Mesenchymal stem cell (in vitro differentiated cells and primary cell): ENCODE data around the gene DYRK2.

Source experiments
- DNase-seq: peaks from one replicate; pipeline ENCODE4 v3.0.0-alpha.2; 2013
- H2AFZ ChIP-seq: one replicate; pipeline ENCODE4 v1.6.1; 2013; ENCODE audit warnings: low read depth, mild to moderate bottlenecking, control low read depth, inconsistent platforms, low read length, moderate library complexity
- H2AK5ac ChIP-seq: 2 replicates; pipeline ENCODE4 v1.6.1; 2013; ENCODE audit warnings: low read length, moderate library complexity, mild to moderate bottlenecking, inconsistent platforms; ENCODE audit not compliant: severe bottlenecking
- H2BK120ac ChIP-seq: one replicate; pipeline ENCODE4 v1.6.1; 2013; ENCODE audit warnings: low read depth, mild to moderate bottlenecking, inconsistent platforms, low read length, moderate library complexity
- H2BK12ac ChIP-seq, 2 experiments: one replicate each; pipeline ENCODE4 v1.6.1; 2013; ENCODE audit warnings: inconsistent platforms in 2 of 2, low read length in 2 of 2, mild to moderate bottlenecking in 2 of 2, moderate library complexity in 2 of 2, control low read depth in 1 of 2
- H2BK15ac ChIP-seq: one replicate; pipeline ENCODE4 v1.6.1; 2013; ENCODE audit warnings: mild to moderate bottlenecking, low read depth, inconsistent platforms; ENCODE audit not compliant: poor library complexity, severe bottlenecking
- H2BK5ac ChIP-seq: 2 replicates; pipeline ENCODE4 v1.6.1; 2013; ENCODE audit warnings: low read depth, mild to moderate bottlenecking, low read length, control low read depth, inconsistent platforms; ENCODE audit not compliant: poor library complexity, severe bottlenecking
- H3K14ac ChIP-seq, 2 experiments: one replicate each; pipeline ENCODE4 v1.6.1; 2013; ENCODE audit warnings: inconsistent platforms in 2 of 2, low read length in 2 of 2, control low read depth in 1 of 2, mild to moderate bottlenecking in 1 of 2, moderate library complexity in 1 of 2
- H3K18ac ChIP-seq, 2 experiments: one replicate each; pipeline ENCODE4 v1.6.1; 2013; ENCODE audit warnings: inconsistent platforms in 2 of 2, low read length in 2 of 2, control low read depth in 1 of 2, low read depth in 1 of 2, mild to moderate bottlenecking in 1 of 2
- H3K23ac ChIP-seq, 2 experiments: one replicate each; pipeline ENCODE4 v1.6.1; 2013; ENCODE audit warnings: inconsistent platforms in 2 of 2, low read length in 2 of 2, mild to moderate bottlenecking in 2 of 2, moderate library complexity in 2 of 2, control low read depth in 1 of 2
- H3K27ac ChIP-seq: 2 replicates; pipeline ENCODE4 v1.5.1; 2013; ENCODE audit warnings: mild to moderate bottlenecking, moderate library complexity, low read length, control low read depth, inconsistent platforms; ENCODE audit not compliant: poor library complexity, severe bottlenecking
- H3K27me3 ChIP-seq, 2 experiments: 2 replicates each; pipeline versions ENCODE4 v1.6.1 to v1.7.0; 2013; ENCODE audit warnings: low read length in 2 of 2, mild to moderate bottlenecking in 2 of 2, moderate library complexity in 2 of 2, control low read depth in 1 of 2, inconsistent platforms in 1 of 2; ENCODE audit not compliant: control insufficient read depth in 1 of 2, insufficient read depth in 1 of 2
- H3K36me3 ChIP-seq, 2 experiments: 2 replicates each; pipeline versions ENCODE4 v1.6.1 to v1.7.0; 2013; ENCODE audit warnings: low read length in 2 of 2, control low read depth in 1 of 2, inconsistent platforms in 1 of 2, low read depth in 1 of 2, mild to moderate bottlenecking in 1 of 2; ENCODE audit not compliant: insufficient read depth in 2 of 2, control insufficient read depth in 1 of 2
- H3K4ac ChIP-seq, 2 experiments: one replicate each; pipeline ENCODE4 v1.6.1; 2013; ENCODE audit warnings: inconsistent platforms in 2 of 2, low read length in 2 of 2, mild to moderate bottlenecking in 2 of 2, moderate library complexity in 2 of 2, control low read depth in 1 of 2, low read depth in 1 of 2
- H3K4me1 ChIP-seq: 2 replicates; pipeline ENCODE4 v1.6.1; 2013; ENCODE audit warnings: low read depth, low read length, control low read depth; ENCODE audit not compliant: control insufficient read depth, insufficient read depth
- H3K4me2 ChIP-seq: 2 replicates; pipeline ENCODE4 v1.6.1; 2013; ENCODE audit warnings: low read length, mild to moderate bottlenecking, inconsistent platforms; ENCODE audit not compliant: poor library complexity, severe bottlenecking
- H3K4me3 ChIP-seq, 2 experiments: 2 replicates each; pipeline versions ENCODE4 v1.5.1 to v1.7.0; 2013; ENCODE audit warnings: low read length in 2 of 2, mild to moderate bottlenecking in 2 of 2, control low read depth in 1 of 2, low read depth in 1 of 2; ENCODE audit not compliant: insufficient read depth in 1 of 2
- H3K79me1 ChIP-seq: replicated peaks from 2 replicates; pipeline ENCODE4 v1.6.1; 2013; ENCODE audit warnings: mild to moderate bottlenecking, control low read depth, low read length, inconsistent platforms; ENCODE audit not compliant: poor library complexity, severe bottlenecking
- H3K9ac ChIP-seq: 2 replicates; pipeline ENCODE4 v1.7.0; 2013; ENCODE audit warnings: mild to moderate bottlenecking, low read length, moderate library complexity
- H3K9me3 ChIP-seq: 2 replicates; pipeline ENCODE4 v1.7.0; 2013; ENCODE audit warnings: mild to moderate bottlenecking, low read length; ENCODE audit not compliant: control insufficient read depth
- H4K8ac ChIP-seq: one replicate; pipeline ENCODE4 v1.6.1; 2013; ENCODE audit warnings: inconsistent platforms, mild to moderate bottlenecking, low read length, moderate library complexity
- H4K91ac ChIP-seq: one replicate; pipeline ENCODE4 v1.6.1; 2013; ENCODE audit warnings: mild to moderate bottlenecking, low read length, inconsistent platforms
- WGBS: methylation state at CpG from one replicate; pipeline ENCODE4 v1.1.7; 2013; ENCODE audit warnings: mixed read lengths; 5-methylcytosine and 5-hydroxymethylcytosine counted together

The DYRK2 gene

DNA sequence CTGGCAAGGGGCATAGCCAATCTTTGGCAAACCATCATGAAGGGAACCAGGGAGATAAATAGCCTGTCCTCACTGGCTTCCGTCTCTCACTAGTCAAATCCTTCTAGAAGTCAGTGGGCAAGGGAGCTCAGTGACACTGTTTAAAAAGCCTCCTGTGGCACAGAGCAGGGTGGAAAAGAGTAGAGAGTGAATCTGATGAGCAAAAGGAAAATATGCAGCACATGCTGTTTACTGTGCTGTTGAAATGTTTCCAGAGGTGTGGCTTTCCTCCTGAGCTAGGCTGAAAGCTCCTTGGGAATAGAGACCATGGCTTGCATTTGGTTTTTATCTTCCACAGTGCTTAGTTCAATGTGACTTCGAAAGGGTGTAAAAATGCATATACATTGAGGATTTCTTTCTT, 7.7 kb upstream of the DYRK2 start:
- H3K4me1 ChIP-seq, result peaks cover 2% of the 10 kb centered on the region
- H2AFZ ChIP-seq, result no peak overlapping the region
- 96% methylated on average over 2 of the region's 2 CpGs for WGBS
- H3K79me1 ChIP-seq, result no peaks in the 10 kb centered on the region
- no peak overlapping the region for H2BK15ac ChIP-seq
- peak; percentile 38 for DNase-seq
- peak overlapping the region in 1 of 2 experiments; percentile 7 for H2BK12ac ChIP-seq
- H3K4me3 ChIP-seq, result no peak overlapping the region
- no peak overlapping the region for H3K14ac ChIP-seq
- no peaks in the 10 kb centered on the region for H3K36me3 ChIP-seq
- H2BK5ac ChIP-seq, result no peak overlapping the region
- H3K23ac ChIP-seq, result no peak overlapping the region
- no peak overlapping the region for H3K18ac ChIP-seq
- H3K27ac ChIP-seq, result no peak overlapping the region
- peaks cover 0 to 7% of the 10 kb centered on the region in 2 experiments for H3K27me3 ChIP-seq
- H2BK120ac ChIP-seq, result no peak overlapping the region
- H4K8ac ChIP-seq, result no peak overlapping the region
- no peak overlapping the region for H2AK5ac ChIP-seq
- H3K4me2 ChIP-seq, result no peak overlapping the region
- H3K9me3 ChIP-seq, result no peaks in the 10 kb centered on the region
- no peak overlapping the region for H4K91ac ChIP-seq
- no peak overlapping the region for H3K9ac ChIP-seq
- H3K4ac ChIP-seq, result no peak overlapping the region

GRCh38 chr12:67645126-67645525, 3.4 kb upstream of the DYRK2 start:
- DNase-seq, result no peak
- H3K4ac ChIP-seq, result no peak overlapping the region
- no peak overlapping the region for H2BK5ac ChIP-seq
- H2BK15ac ChIP-seq, result no peak overlapping the region
- no peak overlapping the region for H3K27ac ChIP-seq
- H3K18ac ChIP-seq, result no peak overlapping the region
- no peak overlapping the region for H4K8ac ChIP-seq
- H3K4me3 ChIP-seq, result no peak overlapping the region
- H3K9me3 ChIP-seq, result no peaks in the 10 kb centered on the region
- no peak overlapping the region for H2BK120ac ChIP-seq
- no peak overlapping the region for H3K23ac ChIP-seq
- no peaks in the 10 kb centered on the region for H3K36me3 ChIP-seq
- no peak overlapping the region for H2BK12ac ChIP-seq
- H2AK5ac ChIP-seq, result no peak overlapping the region
- H3K79me1 ChIP-seq, result no peaks in the 10 kb centered on the region
- H3K27me3 ChIP-seq, result peaks cover 0 to 3% of the 10 kb centered on the region in 2 experiments
- H3K14ac ChIP-seq, result no peak overlapping the region
- 98% methylated on average over 6 of the region's 7 CpGs for WGBS
- H3K9ac ChIP-seq, result no peak overlapping the region
- H3K4me1 ChIP-seq, result peaks cover 7% of the 10 kb centered on the region
- no peak overlapping the region for H2AFZ ChIP-seq
- no peak overlapping the region for H3K4me2 ChIP-seq
- no peak overlapping the region for H4K91ac ChIP-seq

GRCh38 chr12:67645601-67646000, 2.9 kb upstream of the DYRK2 start:
- Histone ChIP-seq H3K14ac (no peak overlapping the region), H2BK120ac (no peak overlapping the region), H3K4me1 (peaks cover 9% of the 10 kb centered on the region), H2BK5ac (no peak overlapping the region), H2AK5ac (no peak overlapping the region), H3K9ac (peak overlapping the region; percentile 74), H2BK15ac (no peak overlapping the region), H3K27ac (no peak overlapping the region), H3K4ac (no peak overlapping the region), H3K36me3 (no peaks in the 10 kb centered on the region), H4K91ac (no peak overlapping the region), H4K8ac (no peak overlapping the region), H3K18ac (no peak overlapping the region), H2BK12ac (no peak overlapping the region), H3K79me1 (no peaks in the 10 kb centered on the region), H2AFZ (no peak overlapping the region), H3K4me3 (no peak overlapping the region), H3K23ac (no peak overlapping the region), H3K27me3 (peaks cover 0 to 3% of the 10 kb centered on the region in 2 experiments), H3K9me3 (no peaks in the 10 kb centered on the region), H3K4me2 (no peak overlapping the region)
- peak; percentile 79 for DNase-seq

DNA sequence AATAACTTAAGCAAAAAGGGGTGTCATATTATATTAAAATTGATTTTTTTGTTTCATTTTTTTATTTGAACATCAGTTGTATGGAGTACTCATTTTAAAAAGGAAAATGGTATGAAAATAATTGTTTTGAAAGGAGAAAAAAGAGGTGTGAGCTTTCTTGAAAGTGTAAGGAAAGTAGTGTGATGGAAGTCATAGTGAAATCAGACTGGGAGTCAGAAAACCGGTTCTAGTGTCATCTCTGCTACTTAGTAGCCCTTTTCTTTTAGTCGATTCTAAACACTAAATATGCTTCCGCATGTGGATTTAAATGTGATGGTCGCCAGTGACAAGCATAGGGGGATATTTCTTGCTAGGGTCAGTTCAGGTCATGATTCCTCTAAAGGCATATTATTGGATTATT, 1.8 kb upstream of the DYRK2 start:
- Histone ChIP-seq H3K27ac (no peak overlapping the region), H2BK15ac (no peak overlapping the region), H3K14ac (no peak overlapping the region), H2BK5ac (no peak overlapping the region), H4K8ac (no peak overlapping the region), H2BK12ac (no peak overlapping the region), H2BK120ac (no peak overlapping the region), H3K79me1 (no peaks in the 10 kb centered on the region), H3K36me3 (no peaks in the 10 kb centered on the region), H3K18ac (no peak overlapping the region), H3K4me2 (no peak overlapping the region), H3K27me3 (peaks cover 0 to 3% of the 10 kb centered on the region in 2 experiments), H2AFZ (no peak overlapping the region), H3K9me3 (no peaks in the 10 kb centered on the region), H3K4me1 (peaks cover 9% of the 10 kb centered on the region), H3K4me3 (no peak overlapping the region), H2AK5ac (no peak overlapping the region), H3K23ac (no peak overlapping the region), H3K9ac (no peak overlapping the region), H4K91ac (no peak overlapping the region), H3K4ac (no peak overlapping the region)
- DNase-seq, result no peak
- 88% methylated on average over 4 of the region's 4 CpGs for WGBS
